RWPE2 (cell line): ENCODE measurements around the gene SLC25A26.

ENCODE experiments used
- ATAC-seq: fragments of 200-7000 bp; cut with Tn5 transposase; 3 replicates; pipeline ENCODE4 v1.9.1; 2021; ENCODE audit warnings: low read depth
- DNase-seq: peaks from one replicate; pipeline ENCODE4 v3.0.0-alpha.2; 2020; ENCODE audit warnings: low spot score
- H3K27ac ChIP-seq: fragments of 450-650 bp; 2 replicates; pipeline ENCODE4 v1.5.1; 2017; ENCODE audit warnings: mild to moderate bottlenecking; ENCODE audit not compliant: poor library complexity, severe bottlenecking
- H3K27me3 ChIP-seq: fragments of 250-450 bp; sonication (Bioruptor Pico); 2 replicates; pipeline ENCODE4 v1.5.1; 2021; ENCODE audit warnings: mild to moderate bottlenecking, moderate library complexity; ENCODE audit not compliant: insufficient read depth, poor library complexity, severe bottlenecking
- H3K36me3 ChIP-seq: fragments of 250-450 bp; sonication (Bioruptor Pico); 2 replicates; pipeline ENCODE4 v1.5.1; 2020; ENCODE audit warnings: low read depth, mild to moderate bottlenecking, moderate library complexity
- H3K4me1 ChIP-seq: fragments of 250-450 bp; sonication (Bioruptor Pico); 2 replicates; pipeline ENCODE4 v1.5.1; 2021; ENCODE audit warnings: mild to moderate bottlenecking, moderate library complexity; ENCODE audit not compliant: insufficient read depth, poor library complexity, severe bottlenecking
- H3K4me3 ChIP-seq: fragments of 250-450 bp; sonication (Bioruptor Pico); 2 replicates; pipeline ENCODE4 v1.5.1; 2021; ENCODE audit warnings: mild to moderate bottlenecking, moderate library complexity; ENCODE audit not compliant: severe bottlenecking
- H3K9me3 ChIP-seq: fragments of 250-450 bp; sonication (Bioruptor Pico); 2 replicates; pipeline ENCODE4 v1.5.1; 2021; ENCODE audit warnings: mild to moderate bottlenecking, moderate library complexity; ENCODE audit not compliant: severe bottlenecking
- TF ChIP-seq, protein P1 (sequence below): fragments of 450-650 bp; IDR thresholded peaks from one replicate; pipeline ENCODE4 v1.5.1; 2017; ENCODE audit warnings: mild to moderate bottlenecking, moderate library complexity; ENCODE audit not compliant: poor library complexity, severe bottlenecking

Gene SLC25A26

DNA sequence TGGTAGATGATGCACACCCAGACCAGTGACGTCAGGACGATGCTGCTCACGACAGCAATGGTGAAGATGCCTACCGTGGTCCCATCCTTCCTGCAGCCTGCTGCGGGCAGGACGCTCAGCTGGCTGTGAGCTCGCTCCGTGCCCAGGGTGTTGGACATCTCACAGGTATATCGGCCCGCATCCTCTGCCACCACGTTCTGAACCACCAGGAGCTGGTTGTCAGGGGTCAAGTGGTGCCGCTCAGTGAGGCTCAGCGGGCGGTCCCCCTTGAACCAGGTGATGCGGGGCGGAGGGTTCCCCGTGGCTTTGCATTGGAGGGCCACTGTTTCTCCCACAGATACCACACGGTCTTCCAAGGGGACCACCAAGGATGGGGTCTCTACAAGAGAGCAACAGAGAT, 162.2 kb downstream of the SLC25A26 start:
- H3K4me3 ChIP-seq, result no peak overlapping the region
- H3K36me3 ChIP-seq, result peaks cover 45% of the 10 kb centered on the region
- no peaks in the 10 kb centered on the region for H3K4me1 ChIP-seq
- H3K27me3 ChIP-seq, result no peaks in the 10 kb centered on the region
- no peaks in the 10 kb centered on the region for H3K9me3 ChIP-seq
- TF ChIP-seq, protein P1, sequence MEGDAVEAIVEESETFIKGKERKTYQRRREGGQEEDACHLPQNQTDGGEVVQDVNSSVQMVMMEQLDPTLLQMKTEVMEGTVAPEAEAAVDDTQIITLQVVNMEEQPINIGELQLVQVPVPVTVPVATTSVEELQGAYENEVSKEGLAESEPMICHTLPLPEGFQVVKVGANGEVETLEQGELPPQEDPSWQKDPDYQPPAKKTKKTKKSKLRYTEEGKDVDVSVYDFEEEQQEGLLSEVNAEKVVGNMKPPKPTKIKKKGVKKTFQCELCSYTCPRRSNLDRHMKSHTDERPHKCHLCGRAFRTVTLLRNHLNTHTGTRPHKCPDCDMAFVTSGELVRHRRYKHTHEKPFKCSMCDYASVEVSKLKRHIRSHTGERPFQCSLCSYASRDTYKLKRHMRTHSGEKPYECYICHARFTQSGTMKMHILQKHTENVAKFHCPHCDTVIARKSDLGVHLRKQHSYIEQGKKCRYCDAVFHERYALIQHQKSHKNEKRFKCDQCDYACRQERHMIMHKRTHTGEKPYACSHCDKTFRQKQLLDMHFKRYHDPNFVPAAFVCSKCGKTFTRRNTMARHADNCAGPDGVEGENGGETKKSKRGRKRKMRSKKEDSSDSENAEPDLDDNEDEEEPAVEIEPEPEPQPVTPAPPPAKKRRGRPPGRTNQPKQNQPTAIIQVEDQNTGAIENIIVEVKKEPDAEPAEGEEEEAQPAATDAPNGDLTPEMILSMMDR, result no peak
- DNase-seq, result no peak
- H3K27ac ChIP-seq, result no peak overlapping the region
- ATAC-seq, result no peak; the same call in 2 of the 3 replicates

DNA sequence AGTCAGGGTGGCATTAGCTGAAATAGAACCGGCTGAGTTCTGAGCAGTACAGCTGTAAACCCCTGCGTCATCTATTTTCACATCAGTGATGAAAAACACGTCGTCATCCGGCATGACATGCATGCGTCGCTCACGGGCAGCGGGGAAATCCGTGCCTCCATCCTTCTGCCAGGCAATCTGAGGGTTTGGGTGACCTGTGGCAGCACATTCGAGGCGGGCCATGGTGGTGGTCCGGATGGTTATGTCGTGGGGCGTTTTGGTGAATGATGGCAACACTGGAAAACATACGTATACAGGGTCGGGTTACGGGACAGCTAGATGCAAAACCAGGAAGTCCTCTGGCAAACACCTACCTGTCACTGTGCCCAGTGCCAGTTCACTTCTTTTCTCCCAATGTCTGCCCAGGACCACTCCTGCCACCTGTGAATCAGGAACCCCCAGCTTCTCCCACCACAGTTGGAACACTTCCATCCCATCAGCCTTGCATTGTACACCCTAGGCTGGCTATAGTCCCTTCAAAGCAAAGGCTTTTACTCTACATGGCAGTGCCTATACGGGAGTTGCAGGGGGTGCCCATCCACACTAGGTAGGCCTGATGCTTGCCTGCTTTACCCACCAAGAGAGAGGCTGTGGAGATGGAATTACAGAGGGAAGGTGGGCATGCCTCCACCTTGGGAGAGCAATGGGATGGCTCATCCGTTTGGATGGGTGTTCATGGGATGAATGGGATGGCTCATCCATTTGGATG, 163.4 kb downstream of the SLC25A26 start:
- Histone ChIP-seq H3K27ac (no peak overlapping the region), H3K9me3 (no peaks in the 10 kb centered on the region), H3K36me3 (peaks cover 35% of the 10 kb centered on the region), H3K4me3 (no peak overlapping the region), H3K4me1 (no peaks in the 10 kb centered on the region), H3K27me3 (no peaks in the 10 kb centered on the region)
- ATAC-seq (no peak), DNase-seq (no peak)
- TF ChIP-seq, protein P1, result no peak

DNA sequence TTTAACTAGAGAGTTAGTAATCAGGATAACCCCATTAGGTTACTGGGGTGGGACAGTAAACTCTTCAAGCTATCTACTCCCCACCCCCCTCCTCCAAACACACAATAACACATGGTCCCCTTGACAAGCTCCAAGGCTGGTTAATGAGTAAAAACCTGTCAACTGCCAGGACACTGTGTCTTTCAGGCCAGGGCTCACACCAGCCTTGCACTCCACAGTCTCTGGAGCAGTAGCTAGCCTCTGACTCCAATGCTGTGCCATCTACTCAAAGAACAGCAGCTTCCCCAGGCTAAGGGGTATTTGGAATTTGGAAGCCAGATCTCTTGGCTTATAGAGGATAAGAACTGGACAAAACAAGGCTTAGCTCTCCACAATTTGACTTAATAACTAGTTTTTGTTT, 164.3 kb downstream of the SLC25A26 start:
- DNase-seq, result no peak
- Histone ChIP-seq H3K4me1 (no peaks in the 10 kb centered on the region), H3K27me3 (no peaks in the 10 kb centered on the region), H3K9me3 (no peaks in the 10 kb centered on the region), H3K36me3 (peaks cover 27% of the 10 kb centered on the region), H3K4me3 (no peak overlapping the region), H3K27ac (no peak overlapping the region)
- TF ChIP-seq, protein P1, result no peak
- no peak for ATAC-seq

DNA sequence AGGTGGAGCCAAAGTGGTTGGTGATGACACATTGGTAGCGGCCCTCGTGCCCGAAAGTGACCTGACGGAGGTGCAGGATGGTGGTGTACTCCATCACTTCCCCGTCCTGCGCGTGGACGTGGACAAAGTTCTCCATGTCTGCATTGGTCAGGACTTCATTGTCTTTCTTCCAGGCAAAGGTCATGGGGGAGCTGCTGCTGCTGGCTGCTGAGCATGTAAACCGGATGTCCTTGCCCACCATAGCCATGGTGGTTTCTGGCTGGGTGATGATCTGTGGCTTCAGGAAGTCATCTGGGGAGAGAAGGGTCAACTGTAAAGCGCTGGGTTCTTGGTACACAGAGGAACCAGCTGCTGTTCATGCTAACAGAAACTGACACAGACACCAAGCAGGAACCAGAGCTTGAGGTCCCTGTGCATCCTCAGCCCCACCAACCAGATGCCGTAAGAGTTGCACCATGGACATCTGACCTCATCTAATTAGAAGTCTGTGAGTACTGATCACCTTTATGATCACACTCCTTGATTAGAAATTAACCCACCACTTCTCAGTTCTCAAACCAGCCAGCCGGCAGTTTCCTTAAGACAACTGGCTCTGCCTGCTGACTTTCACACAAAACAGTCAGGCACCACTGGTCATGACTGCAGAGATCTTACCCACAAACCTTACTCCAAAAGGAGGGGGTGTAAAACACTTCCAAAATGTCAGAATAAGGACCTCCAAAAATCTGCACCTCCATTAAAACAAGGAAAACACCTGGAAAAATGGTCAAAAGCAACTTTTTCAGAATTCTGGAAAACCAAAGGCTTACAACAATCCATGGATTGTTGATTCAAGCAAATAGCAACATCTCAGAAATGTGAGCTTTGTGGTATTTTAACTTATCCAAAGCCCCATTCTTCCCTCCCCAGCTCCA, 165.5 kb downstream of the SLC25A26 start:
- H3K9me3 ChIP-seq, result no peaks in the 10 kb centered on the region
- TF ChIP-seq, protein P1, result no peak
- no peak for DNase-seq
- H3K27me3 ChIP-seq, result no peaks in the 10 kb centered on the region
- H3K27ac ChIP-seq, result no peak overlapping the region
- H3K4me1 ChIP-seq, result no peaks in the 10 kb centered on the region
- peaks cover 19% of the 10 kb centered on the region; the same call in 1 of the 2 replicates for H3K36me3 ChIP-seq
- ATAC-seq, result no peak
- H3K4me3 ChIP-seq, result no peak overlapping the region
